ENCODE results near the gene PDE5A. TPM values are rescaled to one million over a fixed set of nuclear protein-coding genes. Genes with fewer than 3 reads are reported as not detected.

Gene PDE5A
- total and polyA plus RNA-seq, 3 experiments from 2014 or later = 0.20 to 1.3 (median 0.44) TPM

DNA sequence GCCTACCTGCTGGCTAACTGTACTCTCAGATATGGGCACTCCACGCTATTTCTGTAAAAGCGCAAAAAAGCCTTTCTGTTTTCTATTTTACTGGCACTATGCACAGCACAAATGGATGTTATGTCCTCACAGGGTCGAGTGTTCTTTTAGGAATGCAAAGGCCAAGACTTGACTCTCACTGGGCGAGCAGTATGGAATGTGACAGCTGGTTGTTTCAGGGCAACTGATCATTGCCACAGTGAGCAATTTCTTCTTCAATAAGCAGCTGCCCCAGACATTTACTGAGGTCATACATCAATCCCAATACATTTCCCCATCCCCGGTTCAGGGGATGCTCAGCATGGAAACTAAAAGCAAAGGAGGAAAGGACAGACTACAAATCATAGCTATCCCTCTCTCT is 58.2 kb downstream of the PDE5A start:
- no peak for DNase-seq
- ChIA-PET POLR2A (no interaction called here), CTCF (no interaction called here)
- Histone ChIP-seq H3K9me3 (ENCODE audit: low read length) (no peaks in the 10 kb centered on the region), H3K4me3 (ENCODE audit: low read length) (no peak overlapping the region), H3K27me3 (ENCODE audit: insufficient read depth, low read length, poor library complexity, severe bottlenecking) (no peaks in the 10 kb centered on the region), H3K4me1 (ENCODE audit: insufficient read depth, low read length) (no peaks in the 10 kb centered on the region), H3K27ac (ENCODE audit: low read depth, low read length) (no peak overlapping the region), H3K36me3 (ENCODE audit: insufficient read depth, low read length) (no peaks in the 10 kb centered on the region)
- no peak overlapping the region for H3K4me3 Mint-ChIP-seq
- peaks cover 9 to 11% of the 10 kb centered on the region in 2 donors for H3K27me3 Mint-ChIP-seq
- peaks cover 0 to 14% (median 6%) of the 10 kb centered on the region in 5 donors for H3K9me3 Mint-ChIP-seq
- H3K36me3 Mint-ChIP-seq = peaks cover 0 to 2% (median under 1%) of the 10 kb centered on the region in 3 donors
- no peak overlapping the region for H3K27ac Mint-ChIP-seq
- no peaks in the 10 kb centered on the region for H3K4me1 Mint-ChIP-seq

DNA sequence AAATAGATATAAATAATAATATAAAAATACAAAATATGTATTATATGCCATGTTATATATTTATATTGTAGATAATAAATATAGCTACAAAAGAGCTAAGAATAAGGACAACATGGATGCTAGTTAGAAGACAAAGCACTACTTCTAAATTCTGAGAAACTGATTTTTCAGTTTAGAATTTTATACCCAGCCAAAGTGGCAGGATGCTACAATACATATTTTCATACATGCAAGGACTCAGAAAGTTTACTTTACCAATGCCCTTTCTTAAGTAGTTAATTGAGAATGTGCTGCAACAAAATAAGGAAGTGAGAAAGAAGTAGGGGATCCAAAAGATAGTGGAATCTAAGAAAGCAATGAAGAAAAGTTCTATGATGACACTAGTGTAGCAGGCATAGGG is 64.5 kb downstream of the PDE5A start:
- no peaks in the 10 kb centered on the region for H3K4me1 ChIP-seq (ENCODE audit: insufficient read depth, low read length)
- H3K36me3 Mint-ChIP-seq = peaks cover 2 to 23% (median 2%) of the 10 kb centered on the region in 3 donors
- DNase-seq = no peak
- H3K27ac Mint-ChIP-seq = peak overlapping the region in 1 of 8 donors; percentile 27
- ChIA-PET POLR2A (no interaction called here), CTCF (no interaction called here)
- H3K27me3 ChIP-seq (ENCODE audit: insufficient read depth, low read length, poor library complexity, severe bottlenecking) = no peaks in the 10 kb centered on the region
- H3K4me3 Mint-ChIP-seq = no peak overlapping the region
- no peaks in the 10 kb centered on the region for H3K36me3 ChIP-seq (ENCODE audit: insufficient read depth, low read length)
- no peak overlapping the region for H3K4me3 ChIP-seq (ENCODE audit: low read length)
- peaks cover 7% of the 10 kb centered on the region for H3K9me3 ChIP-seq (ENCODE audit: low read length)
- no peak overlapping the region for H3K27ac ChIP-seq (ENCODE audit: low read depth, low read length)
- no peaks in the 10 kb centered on the region for H3K4me1 Mint-ChIP-seq
- peaks cover 10 to 24% (median 19%) of the 10 kb centered on the region in 5 donors for H3K9me3 Mint-ChIP-seq
- H3K27me3 Mint-ChIP-seq = no peaks in the 10 kb centered on the region

DNA sequence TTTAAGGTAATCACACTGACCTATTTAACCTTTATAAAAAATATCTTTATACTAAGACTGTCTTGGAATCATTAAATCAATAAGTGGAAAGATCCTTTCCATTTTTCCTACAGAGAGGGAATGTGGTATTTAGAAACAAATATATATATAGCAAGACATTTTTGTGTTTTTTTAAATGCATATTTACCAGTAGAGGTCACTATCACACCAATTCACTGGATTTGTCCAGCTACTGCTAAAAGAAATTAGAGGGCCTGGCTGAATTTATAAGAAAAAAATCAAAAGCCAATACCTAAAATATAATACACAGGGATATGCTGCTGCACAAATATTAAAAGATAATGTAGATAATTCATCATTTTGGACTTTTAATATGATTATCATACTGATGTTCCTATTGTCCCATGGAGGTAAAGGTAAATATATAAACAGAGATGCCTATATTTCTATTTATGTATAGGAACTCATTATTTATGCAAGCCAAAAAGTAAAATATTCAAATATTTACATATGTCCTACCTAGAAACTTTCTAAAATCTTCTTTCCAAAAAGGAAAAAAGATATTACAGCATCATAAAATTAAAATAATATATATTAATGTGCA is 69.5 kb downstream of the PDE5A start:
- H3K27me3 Mint-ChIP-seq = no peaks in the 10 kb centered on the region
- H3K4me3 ChIP-seq (ENCODE audit: low read length) = no peak overlapping the region
- H3K27me3 ChIP-seq (ENCODE audit: insufficient read depth, low read length, poor library complexity, severe bottlenecking) = no peaks in the 10 kb centered on the region
- H3K27ac ChIP-seq (ENCODE audit: low read depth, low read length) = no peak overlapping the region
- no peak for DNase-seq
- H3K27ac Mint-ChIP-seq = no peak overlapping the region
- no peaks in the 10 kb centered on the region for H3K36me3 ChIP-seq (ENCODE audit: insufficient read depth, low read length)
- peaks cover under 1% of the 10 kb centered on the region for H3K9me3 ChIP-seq (ENCODE audit: low read length)
- no peaks in the 10 kb centered on the region for H3K4me1 Mint-ChIP-seq
- ChIA-PET CTCF (interaction anchor here (1.2 to 2.0 kb wide), 2 partner anchors 69 to 498 kb away, joined by 3 to 6 read pairs; partner anchors contain the start of gene PDE5A), POLR2A (no interaction called here)
- H3K36me3 Mint-ChIP-seq = peaks cover 0 to 10% (median 2%) of the 10 kb centered on the region in 3 donors
- H3K4me1 ChIP-seq (ENCODE audit: insufficient read depth, low read length) = no peaks in the 10 kb centered on the region
- H3K4me3 Mint-ChIP-seq = no peak overlapping the region
- H3K9me3 Mint-ChIP-seq = peaks cover 6 to 14% (median 8%) of the 10 kb centered on the region in 5 donors

DNA sequence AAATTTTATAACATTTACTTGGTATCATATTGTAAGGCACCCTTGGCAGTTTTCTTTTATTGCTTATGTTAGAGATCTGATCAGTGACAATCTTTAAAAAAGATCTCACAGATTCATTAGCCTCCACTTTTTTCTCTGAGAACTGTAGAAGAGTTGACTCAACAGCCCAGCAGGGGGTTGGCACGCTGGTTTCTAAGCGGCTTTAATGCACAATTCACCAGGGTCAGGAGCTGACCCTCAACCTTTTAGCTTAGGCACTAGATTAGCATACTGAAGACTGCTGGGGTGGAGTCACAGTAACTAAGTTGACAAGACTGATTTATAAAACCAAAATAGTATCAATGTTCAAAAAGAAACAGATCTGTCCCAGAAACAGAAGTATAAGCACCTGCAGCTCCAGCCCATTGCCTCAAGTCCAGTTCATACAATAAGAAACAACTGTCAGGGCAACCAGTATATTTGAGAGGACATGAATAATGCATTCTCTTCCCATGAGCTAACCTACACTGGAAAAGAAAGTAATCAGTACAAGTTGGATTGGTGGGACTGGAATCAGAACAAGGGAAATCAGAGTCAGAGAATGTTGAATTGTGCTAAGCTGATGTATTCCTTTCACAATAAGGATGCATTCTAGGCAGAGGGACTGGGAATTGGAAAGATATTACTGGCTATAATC is 77.6 kb downstream of the PDE5A start:
- DNase-seq = no peak
- Histone ChIP-seq H3K36me3 (ENCODE audit: insufficient read depth, low read length) (peaks cover 5% of the 10 kb centered on the region), H3K27ac (ENCODE audit: low read depth, low read length) (no peak overlapping the region), H3K4me3 (ENCODE audit: low read length) (no peak overlapping the region), H3K9me3 (ENCODE audit: low read length) (no peaks in the 10 kb centered on the region), H3K4me1 (ENCODE audit: insufficient read depth, low read length) (no peaks in the 10 kb centered on the region), H3K27me3 (ENCODE audit: insufficient read depth, low read length, poor library complexity, severe bottlenecking) (no peaks in the 10 kb centered on the region)
- H3K4me1 Mint-ChIP-seq = no peaks in the 10 kb centered on the region
- no peaks in the 10 kb centered on the region for H3K9me3 Mint-ChIP-seq
- ChIA-PET POLR2A (no interaction called here), CTCF (no interaction called here)
- H3K27ac Mint-ChIP-seq = no peak overlapping the region
- no peaks in the 10 kb centered on the region for H3K27me3 Mint-ChIP-seq
- peaks cover 0 to 24% (median 15%) of the 10 kb centered on the region in 3 donors for H3K36me3 Mint-ChIP-seq
- no peak overlapping the region for H3K4me3 Mint-ChIP-seq

DNA sequence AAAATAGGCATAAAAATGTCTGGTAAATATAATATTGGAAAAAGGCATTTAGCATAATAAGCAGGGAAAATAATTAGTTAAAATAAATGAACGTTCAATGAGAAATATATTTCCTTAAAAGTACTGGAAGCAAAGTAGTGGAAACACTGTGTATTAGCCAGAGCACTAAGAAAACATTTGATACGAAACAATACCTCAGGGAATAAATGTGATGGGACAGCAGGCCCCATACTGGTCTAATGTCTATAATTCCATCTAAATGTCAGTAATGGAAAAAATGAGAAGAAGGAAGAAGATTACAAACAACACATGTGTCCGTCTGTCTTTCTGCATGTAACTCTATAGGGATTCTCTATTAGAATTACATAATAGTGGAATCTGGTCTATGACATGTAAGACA is 79.0 kb downstream of the PDE5A start:
- ChIA-PET POLR2A (no interaction called here), CTCF (no interaction called here)
- Mint-ChIP-seq H3K36me3 (peaks cover 0 to 26% (median 15%) of the 10 kb centered on the region in 3 donors), H3K9me3 (no peaks in the 10 kb centered on the region), H3K27ac (no peak overlapping the region), H3K4me1 (no peaks in the 10 kb centered on the region), H3K4me3 (no peak overlapping the region), H3K27me3 (no peaks in the 10 kb centered on the region)
- H3K27ac ChIP-seq (ENCODE audit: low read depth, low read length) = no peak overlapping the region
- no peak for DNase-seq
- no peaks in the 10 kb centered on the region for H3K27me3 ChIP-seq (ENCODE audit: insufficient read depth, low read length, poor library complexity, severe bottlenecking)
- H3K4me3 ChIP-seq (ENCODE audit: low read length) = no peak overlapping the region
- no peaks in the 10 kb centered on the region for H3K9me3 ChIP-seq (ENCODE audit: low read length)
- H3K36me3 ChIP-seq (ENCODE audit: insufficient read depth, low read length) = peaks cover 5% of the 10 kb centered on the region
- no peaks in the 10 kb centered on the region for H3K4me1 ChIP-seq (ENCODE audit: insufficient read depth, low read length)

DNA sequence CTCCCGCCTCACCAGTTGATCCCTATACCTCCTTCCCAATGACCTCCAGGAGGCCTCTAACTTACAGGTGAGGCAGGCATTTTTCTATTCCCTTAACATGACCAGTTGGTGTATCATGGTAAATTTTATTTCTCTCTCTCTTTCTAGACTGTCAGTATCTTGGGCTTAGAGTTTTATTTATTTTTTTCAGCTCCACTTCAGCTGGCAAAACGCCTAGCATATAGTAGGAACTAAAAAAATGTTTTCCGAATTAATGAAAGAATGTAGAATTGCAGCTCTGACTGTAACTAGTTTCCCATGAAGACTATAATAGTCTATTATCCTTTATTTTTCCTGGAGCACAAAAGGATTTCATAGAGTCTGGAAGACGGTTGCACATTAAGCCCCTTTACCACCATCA is 84.8 kb downstream of the PDE5A start:
- H3K9me3 ChIP-seq (ENCODE audit: low read length) = no peaks in the 10 kb centered on the region

DNA sequence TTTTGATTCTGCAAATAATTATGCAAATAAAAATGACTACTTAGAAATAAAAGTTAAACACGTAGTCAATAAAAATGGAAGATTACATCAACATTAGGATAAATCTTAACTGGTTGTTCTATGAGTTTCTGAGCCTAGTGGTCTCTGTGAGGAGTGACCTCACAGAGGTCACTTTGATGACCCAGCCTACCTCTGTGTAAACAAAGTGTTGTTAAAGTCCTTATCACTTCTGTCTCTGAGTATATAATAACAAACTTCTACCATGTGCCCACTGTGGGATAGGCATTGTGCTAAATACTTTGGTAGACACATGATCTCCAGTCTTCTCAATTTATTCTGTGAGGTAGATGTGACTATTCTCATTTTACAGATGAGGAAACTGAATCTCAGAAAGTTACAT is 85.4 kb downstream of the PDE5A start:
- H3K4me1 Mint-ChIP-seq = no peaks in the 10 kb centered on the region
- no peaks in the 10 kb centered on the region for H3K9me3 ChIP-seq (ENCODE audit: low read length)
- no peak overlapping the region for H3K4me3 ChIP-seq (ENCODE audit: low read length)
- H3K27me3 ChIP-seq (ENCODE audit: insufficient read depth, low read length, poor library complexity, severe bottlenecking) = no peaks in the 10 kb centered on the region
- H3K36me3 Mint-ChIP-seq = peaks cover 7 to 8% (median 8%) of the 10 kb centered on the region in 3 donors
- ChIA-PET CTCF (no interaction called here), POLR2A (no interaction called here)
- DNase-seq = no peak
- H3K9me3 Mint-ChIP-seq = no peaks in the 10 kb centered on the region
- no peak overlapping the region for H3K4me3 Mint-ChIP-seq
- no peaks in the 10 kb centered on the region for H3K27me3 Mint-ChIP-seq
- no peaks in the 10 kb centered on the region for H3K4me1 ChIP-seq (ENCODE audit: insufficient read depth, low read length)
- H3K36me3 ChIP-seq (ENCODE audit: insufficient read depth, low read length) = no peaks in the 10 kb centered on the region
- H3K27ac ChIP-seq (ENCODE audit: low read depth, low read length) = no peak overlapping the region
- no peak overlapping the region for H3K27ac Mint-ChIP-seq

More for the DNA sequence above, 84.8 kb downstream of the PDE5A start:
- Histone ChIP-seq H3K4me3 (ENCODE audit: low read length) (no peak overlapping the region), H3K27ac (ENCODE audit: low read depth, low read length) (no peak overlapping the region), H3K4me1 (ENCODE audit: insufficient read depth, low read length) (no peaks in the 10 kb centered on the region), H3K27me3 (ENCODE audit: insufficient read depth, low read length, poor library complexity, severe bottlenecking) (no peaks in the 10 kb centered on the region), H3K36me3 (ENCODE audit: insufficient read depth, low read length) (no peaks in the 10 kb centered on the region)
- POLR2A ChIA-PET = no interaction called here
- H3K4me3 Mint-ChIP-seq = no peak overlapping the region
- H3K36me3 Mint-ChIP-seq = peaks cover 6 to 13% (median 8%) of the 10 kb centered on the region in 3 donors
- H3K27ac Mint-ChIP-seq = no peak overlapping the region
- no peaks in the 10 kb centered on the region for H3K4me1 Mint-ChIP-seq
- no peak for DNase-seq
- CTCF ChIA-PET = no interaction called here
- no peaks in the 10 kb centered on the region for H3K27me3 Mint-ChIP-seq
- no peaks in the 10 kb centered on the region for H3K9me3 Mint-ChIP-seq

DNA sequence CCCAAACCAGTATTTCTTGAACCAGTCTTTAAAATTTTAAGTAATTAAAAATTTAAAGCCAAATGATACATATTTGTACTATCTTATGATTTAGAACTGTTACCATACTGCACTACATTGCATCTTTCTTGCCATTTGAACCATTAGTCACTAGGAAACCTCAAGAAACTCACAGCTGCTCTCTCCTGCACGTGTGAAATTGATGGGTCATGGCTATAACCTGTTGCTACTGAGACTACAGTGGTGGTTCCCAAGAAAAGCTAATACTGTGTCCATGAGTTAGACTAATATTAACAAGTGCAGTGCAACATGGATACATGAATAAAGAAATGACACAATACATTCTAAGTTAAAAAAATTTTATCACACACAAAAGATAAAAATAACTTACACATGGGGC is 88.4 kb downstream of the PDE5A start:
- Mint-ChIP-seq H3K27me3 (no peaks in the 10 kb centered on the region), H3K9me3 (no peaks in the 10 kb centered on the region), H3K27ac (no peak overlapping the region), H3K36me3 (peaks cover 5 to 14% (median 12%) of the 10 kb centered on the region in 3 donors), H3K4me1 (no peaks in the 10 kb centered on the region), H3K4me3 (no peak overlapping the region)
- H3K36me3 ChIP-seq (ENCODE audit: insufficient read depth, low read length) = no peaks in the 10 kb centered on the region
- H3K4me1 ChIP-seq (ENCODE audit: insufficient read depth, low read length) = no peaks in the 10 kb centered on the region
- H3K9me3 ChIP-seq (ENCODE audit: low read length) = no peaks in the 10 kb centered on the region
- ChIA-PET POLR2A (no interaction called here), CTCF (no interaction called here)
- no peaks in the 10 kb centered on the region for H3K27me3 ChIP-seq (ENCODE audit: insufficient read depth, low read length, poor library complexity, severe bottlenecking)
- H3K27ac ChIP-seq (ENCODE audit: low read depth, low read length) = no peak overlapping the region
- no peak overlapping the region for H3K4me3 ChIP-seq (ENCODE audit: low read length)
- no peak for DNase-seq

Measured in CD8-positive, alpha-beta memory T cell (primary cell).